Measurements from ENCODE around the gene CCDC154. TPM values are rescaled to one million over a fixed set of nuclear protein-coding genes. Genes with fewer than 3 reads are reported as not detected.

The CCDC154 gene
- total and polyA plus RNA-seq, 2 of the 4 experiments (the other 2 are of a cell fraction): 0.09 TPM; not detected in 1

DNA sequence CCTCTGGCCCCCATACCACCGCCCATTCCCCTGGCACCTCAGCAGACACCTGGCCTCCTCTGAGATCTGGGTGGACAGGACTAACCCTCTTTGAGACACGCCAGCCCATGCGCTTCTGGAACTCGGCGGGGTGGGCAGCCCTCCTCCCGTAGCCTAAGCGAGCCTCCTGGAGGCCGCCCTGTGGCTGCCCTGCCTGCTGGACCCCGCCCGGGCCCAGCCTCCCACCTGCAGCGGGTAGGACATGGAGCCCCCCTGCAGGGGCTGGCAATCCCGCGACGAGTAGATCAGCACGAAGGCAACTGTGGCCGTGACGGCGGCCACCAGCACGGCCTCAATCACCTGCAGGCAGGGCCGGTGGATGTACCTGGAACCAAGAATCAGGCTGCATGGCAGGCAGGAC, 8.2 kb upstream of the CCDC154 start:
- Histone ChIP-seq H2AFZ (replicated peaks; ENCODE audit: low read length, poor library complexity) (no peak overlapping the region), H4K91ac (ENCODE audit: insufficient read depth, low read depth, low read length) (no peak overlapping the region), H3K4me2 (ENCODE audit: low read depth, low read length) (no peak overlapping the region), H3K14ac (replicated peaks; ENCODE audit: low read depth, low read length) (no peak overlapping the region), H2BK20ac (ENCODE audit: low read depth, low read length) (no peak overlapping the region), H2BK15ac (ENCODE audit: low read depth, low read length) (no peak overlapping the region), H3K9ac (ENCODE audit: low read depth, low read length) (no peak overlapping the region), H4K5ac (ENCODE audit: low read depth, low read length) (no peak overlapping the region), H3K27ac (ENCODE audit: insufficient read depth, low read length) (no peak overlapping the region), H3K4me3 (ENCODE audit: insufficient read depth, low read depth, low read length) (no peak overlapping the region), H3K23ac (ENCODE audit: low read depth, low read length) (no peak overlapping the region), H3K9me3 (ENCODE audit: control insufficient read depth, insufficient read depth, low read length) (no peaks in the 10 kb centered on the region), H3K36me3 (ENCODE audit: control insufficient read depth, insufficient read depth, low read length) (peaks cover 53% of the 10 kb centered on the region), H4K8ac (ENCODE audit: low read depth in 2 of 2, low read length in 2 of 2) (no peak overlapping the region), H3K18ac (ENCODE audit: low read depth, low read length) (no peak overlapping the region), H3K56ac (ENCODE audit: extremely low read depth, insufficient read depth, low read length) (no peak overlapping the region), H2AK9ac (replicated peaks; ENCODE audit: low read depth, low read length, poor library complexity) (no peak overlapping the region), H2BK120ac (ENCODE audit: low read depth, low read length) (no peak overlapping the region), H4K20me1 (ENCODE audit: insufficient read depth, low read length) (no peaks in the 10 kb centered on the region), H3K79me1 (ENCODE audit: low read depth in 1 of 2, low read length in 2 of 2) (no peaks in the 10 kb centered on the region), H3K9me1 (ENCODE audit: insufficient read depth, low read length) (no peaks in the 10 kb centered on the region), H2AK5ac (ENCODE audit: low read depth, low read length) (no peak overlapping the region), H3K4ac (ENCODE audit: low read depth, low read length) (no peak overlapping the region), H2BK5ac (ENCODE audit: low read depth, low read length, poor library complexity, severe bottlenecking) (no peak overlapping the region), H3K27me3 (ENCODE audit: control insufficient read depth, insufficient read depth, low read length) (no peaks in the 10 kb centered on the region), H3K4me1 (ENCODE audit: control insufficient read depth, insufficient read depth, low read length) (no peaks in the 10 kb centered on the region)
- in situ Hi-C loops (cut with MboI; ENCODE audit: low sequenced_read_pairs): no loop called here
- DNase-seq: no peak
- dilution Hi-C loops (cut with HindIII; ENCODE audit: low sequenced_read_pairs, unreplicated experiment): no loop called here
- TF ChIP-seq MXI1 (IDR thresholded peaks at IDR 0.05; ENCODE audit: borderline replicate concordance, low read depth, low read length) (no peak), CEBPB (IDR thresholded peaks at IDR 0.05; ENCODE audit: low read depth, low read length) (no peak), FOS (IDR thresholded peaks at IDR 0.05; ENCODE audit: low read depth, low read length) (no peak), CHD1 (IDR thresholded peaks at IDR 0.05; ENCODE audit: low read depth, low read length) (no peak), ELK1 (IDR thresholded peaks at IDR 0.05; ENCODE audit: borderline replicate concordance, low read depth, low read length) (no peak)
- ATAC-seq (ENCODE audit: low read depth): no peak
- ChIA-PET CTCF (no interaction called here), POLR2A (ENCODE audit: unreplicated experiment) (no interaction called here)
- intact Hi-C loops (cut with micrococcal nuclease): no loop called here
- WGBS, 2 experiments (ENCODE audit: extremely low coverage in 2 of 2, insufficient read length in 1 of 2): 97% methylated on average over 13 of the region's 20 CpGs; no CpG with 5 or more reads in 1 of the 2 experiments
- BruUV-seq (replicated peaks): no TSS peak

Data from IMR-90 (cell line).